Bladder microvascular endothelial cell (primary cell): ENCODE data around the gene OR6C65. TPM values are rescaled to one million over a fixed set of nuclear protein-coding genes. Genes with fewer than 3 reads are reported as not detected.

ENCODE experiments used
- total RNA-seq: library from RNA; depleted of rRNA; stranded (reverse); fragments of >200 nt; gene quantifications from 2 replicates; pipeline ENCODE4 v1.2.3, GENCODE V29; 2014

Gene OR6C65
- not detected in 2 replicates for total RNA-seq

GRCh38 chr12:55400229-55400628, at the start of gene OR6C65:
TSS of gene OR6C65 (plus strand) at chr12:55400529. CDS start at chr12:55400529, 0 bp downstream.

GRCh38 chr12:55362675-55363074, 37.7 kb upstream of the OR6C65 start, which contains the start of gene OR6C75:
TSS of gene OR6C75 (plus strand) at chr12:55362975. CDS start at chr12:55365111, 2,136 bp downstream.

GRCh38 chr12:55425954-55426353, 25.6 kb downstream of the OR6C65 start, which contains the start of gene OR6C76:
TSS of gene OR6C76 (plus strand) at chr12:55426254. CDS start at chr12:55426254, 0 bp downstream.

GRCh38 chr12:55443776-55444175, 43.4 kb downstream of the OR6C65 start, which contains the start of gene OR6C2:
TSS of gene OR6C2 (plus strand) at chr12:55444076. CDS start at chr12:55452214, 8,138 bp downstream.

Other genes starting within 250 kb of the OR6C65 start
- gene OR10A7, start 179.5 kb upstream of the OR6C65 start, total RNA-seq = not detected in 2 replicates
- gene OR6C74, start 155.9 kb upstream of the OR6C65 start, total RNA-seq = not detected in 2 replicates
- gene OR6C6, start 104.0 kb upstream of the OR6C65 start, total RNA-seq = not detected in 2 replicates
- not detected in 2 replicates for gene OR6C1, start 86.2 kb upstream of the OR6C65 start, total RNA-seq
- not detected in 2 replicates for gene OR6C3, start 69.8 kb upstream of the OR6C65 start, total RNA-seq
- gene OR6C75, start 37.6 kb upstream of the OR6C65 start, total RNA-seq = not detected in 2 replicates
- gene OR6C76, start 25.7 kb downstream of the OR6C65 start, total RNA-seq = not detected in 2 replicates
- gene OR6C2, start 43.5 kb downstream of the OR6C65 start, total RNA-seq = not detected in 2 replicates
- gene OR6C70, start 69.6 kb downstream of the OR6C65 start, total RNA-seq = not detected in 2 replicates
- gene OR6C68, start 91.8 kb downstream of the OR6C65 start, total RNA-seq = not detected in 2 replicates
- not detected in 2 replicates for gene OR6C4, start 149.1 kb downstream of the OR6C65 start, total RNA-seq
- gene OR2AP1, start 171.9 kb downstream of the OR6C65 start, total RNA-seq = not detected in 2 replicates
- gene OR10P1, start 236.4 kb downstream of the OR6C65 start, total RNA-seq = not detected in 2 replicates